HepG2 (cell line): ENCODE results near the gene MFAP5. TPM values are rescaled to one million over a fixed set of nuclear protein-coding genes. Genes with fewer than 3 reads are reported as not detected.
A peak's percentile ranks its signal among the peaks of the same experiment; 100 is the strongest.

Source experiments
- ATAC-seq: fragments of 200-7000 bp; cut with Tn5 transposase; 3 replicates; pipeline ENCODE4 v1.9.1; 2020; ENCODE audit warnings: mild to moderate bottlenecking, moderate library complexity
- BruUV-seq: library from RNA; stranded (reverse); fragments of 400-500 nt; replicated peaks from 2 replicates; lab custom pipeline; 2021; lab: Mats Ljungman, UMichigan
- CTCF ChIA-PET: fragments of 300-600 bp; formaldehyde crosslinking; extraction: SDS; loops from one replicate; lab custom pipeline; 2021; ENCODE audit warnings: low total read pairs, inconsistent platforms, low intra/inter-chr PET ratio; lab: Yijun Ruan, JAX
- POLR2A ChIA-PET: fragments of 350-600 bp; sonication (Branson Sonifier 250); formaldehyde crosslinking; loops from one replicate; lab custom pipeline; 2020; ENCODE audit warnings: antibody characterized with exemption, inconsistent platforms; lab: Yijun Ruan, JAX
- DNase-seq: peaks from one replicate; pipeline ENCODE4 v3.0.0-alpha.2; 2015; ENCODE audit warnings: low spot score
- FAIRE-seq: peaks from 3 replicates; lab custom pipeline; 2011; peaks lifted over from hg19 to GRCh38; lab: Jason Lieb, UNC
- H2AFZ ChIP-seq: one replicate; pipeline ENCODE4 v1.6.1; 2011; ENCODE audit warnings: low read length, inconsistent platforms
- H3K27ac ChIP-seq: fragments of 300-600 bp; 3 replicates; pipeline ENCODE4 v1.8.0; 2011; ENCODE audit warnings: mixed run types, mild to moderate bottlenecking, mixed read lengths, low read length, inconsistent platforms; ENCODE audit not compliant: insufficient read depth; ENCODE audit errors: extremely low read length
- H3K27me3 ChIP-seq, 2 experiments: fragments of 200-600 bp in 1 of 2; 2 replicates in 1 of 2; 3 replicates in 1 of 2; pipeline versions ENCODE4 v1.6.0 to v1.8.0; 2011; ENCODE audit warnings: low read length in 2 of 2, mild to moderate bottlenecking in 2 of 2, moderate library complexity in 2 of 2, inconsistent platforms in 1 of 2; ENCODE audit not compliant: insufficient read depth in 2 of 2, control insufficient read depth in 1 of 2
- H3K36me3 ChIP-seq, 2 experiments: fragments of 200-600 bp in 1 of 2; replicated peaks in 1 of 2; 2 replicates in 1 of 2; 3 replicates in 1 of 2; pipeline versions ENCODE4 v1.5.1 to v1.8.0; 2011; ENCODE audit warnings: low read length in 2 of 2, inconsistent platforms in 1 of 2; ENCODE audit not compliant: insufficient read depth in 2 of 2, control insufficient read depth in 1 of 2
- H3K4me1 ChIP-seq: 2 replicates; pipeline ENCODE4 v1.5.1; 2012; ENCODE audit warnings: low read length, inconsistent platforms; ENCODE audit not compliant: insufficient read depth
- H3K4me2 ChIP-seq: 2 replicates; pipeline ENCODE4 v1.6.0; 2011; ENCODE audit warnings: low read depth, low read length, inconsistent platforms
- H3K4me3 ChIP-seq, 3 experiments: fragments of 200-600 bp in 1 of 3; sonication (generic), shearing (Covaris generic) in 1 of 3; replicated peaks in 1 of 3; 2 replicates each; pipeline ENCODE4 v1.5.1; 2011 to 2016; ENCODE audit warnings: low read length in 3 of 3, inconsistent platforms in 2 of 3, low read depth in 2 of 3, mild to moderate bottlenecking in 2 of 3, control low read depth in 1 of 3, mixed read lengths in 1 of 3; ENCODE audit not compliant: insufficient read depth in 1 of 3
- H3K79me2 ChIP-seq: one replicate; pipeline ENCODE4 v1.6.1; 2011; ENCODE audit warnings: low read length, inconsistent platforms; ENCODE audit not compliant: insufficient read depth
- H3K9ac ChIP-seq: 2 replicates; pipeline ENCODE4 v1.6.0; 2011; ENCODE audit warnings: mild to moderate bottlenecking, low read depth, low read length, inconsistent platforms; ENCODE audit not compliant: insufficient read depth
- H3K9me3 ChIP-seq: 2 replicates; pipeline ENCODE4 v1.5.1; 2012; ENCODE audit warnings: mild to moderate bottlenecking, low read length
- H4K20me1 ChIP-seq: 2 replicates; pipeline ENCODE4 v1.6.0; 2011; ENCODE audit warnings: inconsistent platforms, mild to moderate bottlenecking, low read length, moderate library complexity; ENCODE audit not compliant: insufficient read depth
- ARNT2 ChIP-seq: sonication (generic); formaldehyde crosslinking; IDR thresholded peaks from 2 replicates; pipeline ENCODE4 v1.8.0; 2022; ENCODE audit warnings: mild to moderate bottlenecking, low read depth, missing genetic modification reagents, moderate library complexity
- ATF7 ChIP-seq, 2 experiments: fragments of 450-650 bp in 1 of 2; sonication (generic) in 1 of 2; formaldehyde crosslinking in 1 of 2; IDR thresholded peaks; 2 replicates each; pipeline versions ENCODE4 v1.4.0 to v1.6.1; 2016 to 2020; ENCODE audit warnings: antibody characterized with exemption in 1 of 2, mild to moderate bottlenecking in 1 of 2, missing genetic modification reagents in 1 of 2
- CEBPB ChIP-seq: IDR thresholded peaks from 2 replicates; pipeline ENCODE4 v1.6.1; 2011; ENCODE audit warnings: low read depth, low read length, improper control_type of control experiment, borderline replicate concordance
- CEBPG ChIP-seq: IDR thresholded peaks from 2 replicates; pipeline ENCODE4 v1.6.1; 2016
- ESRRA ChIP-seq: sonication (generic); formaldehyde crosslinking; IDR thresholded peaks from 2 replicates; pipeline ENCODE4 v1.5.1; 2020; ENCODE audit warnings: mild to moderate bottlenecking, low read depth, missing genetic modification reagents
- FIP1L1 ChIP-seq: fragments of 200-400 bp; formaldehyde crosslinking; IDR thresholded peaks from 2 replicates; pipeline ENCODE4 v1.6.1; 2018; ENCODE audit warnings: low read depth, mild to moderate bottlenecking, low read length, moderate library complexity, borderline replicate concordance; ENCODE audit not compliant: insufficient read depth
- JUN ChIP-seq: sonication (generic); formaldehyde crosslinking; IDR thresholded peaks from 2 replicates; pipeline ENCODE4 v1.4.0; 2020; ENCODE audit warnings: mild to moderate bottlenecking, missing genetic modification reagents
- REPIN1 ChIP-seq: sonication (generic); formaldehyde crosslinking; IDR thresholded peaks from 2 replicates; pipeline ENCODE4 v1.8.0; 2022; ENCODE audit warnings: missing genetic modification reagents, low read depth, mild to moderate bottlenecking, borderline replicate concordance
- TCF12 ChIP-seq, 2 experiments: fragments of 450-650 bp in 1 of 2; sonication (generic) in 1 of 2; formaldehyde crosslinking in 1 of 2; IDR thresholded peaks; 2 replicates each; pipeline versions ENCODE4 v1.6.1 to v1.8.0; 2017 to 2022; ENCODE audit warnings: antibody characterized with exemption in 1 of 2, mild to moderate bottlenecking in 1 of 2, missing genetic modification reagents in 1 of 2, moderate library complexity in 1 of 2
- ZBTB21 ChIP-seq: sonication (generic); formaldehyde crosslinking; IDR thresholded peaks from 2 replicates; pipeline ENCODE4 v1.4.0; 2020; ENCODE audit warnings: missing genetic modification reagents
- ZMYM4 ChIP-seq: sonication (generic); formaldehyde crosslinking; IDR thresholded peaks from 2 replicates; pipeline ENCODE4 v1.8.1; 2023; ENCODE audit warnings: mild to moderate bottlenecking, missing genetic modification reagents
- ZNF282 ChIP-seq: fragments of 450-650 bp; IDR thresholded peaks from 2 replicates; pipeline ENCODE4 v1.6.1; 2018; ENCODE audit not compliant: partially characterized antibody
- WGBS: methylation state at CpG from one replicate; pipeline ENCODE4 v1.1.6; 2017; ENCODE audit warnings: low lambda C conversion rate; 5-methylcytosine and 5-hydroxymethylcytosine counted together
- in situ Hi-C: cut with HindIII; loops from 2 replicates; pipeline ENCODE4 v1.10.0; 2017; ENCODE audit warnings: low pct_unique_long_range_greater_than_20kb; ENCODE audit not compliant: extremely low pct_ligation_motif_present
- intact Hi-C: fragments of 100-400 bp; cut with micrococcal nuclease; formaldehyde crosslinking; loops from one replicate; pipeline ENCODE4 v1.10.0; 2022; ENCODE audit not compliant: unreplicated experiment
- polyA plus RNA-seq, 8 experiments: library from polyadenylated mRNA; depleted of rRNA in 3 of 8; stranded (reverse) in 7 of 8; unstranded in 1 of 8; fragments of >200 nt; fragmentation: Illumina TruSeq in 4 of 8; extraction: Trizol in 4 of 8; gene quantifications; 2 replicates each; pipeline versions ENCODE4 v1.2.1 to v1.2.3, GENCODE V29; 2011 to 2016; ENCODE audit warnings: low read depth in 4 of 8, missing spikeins in 1 of 8, mixed read lengths in 1 of 8; ENCODE audit not compliant: insufficient read depth in 1 of 8
- total RNA-seq, 5 experiments: library from RNA; depleted of rRNA; stranded (reverse); fragments of >200 nt; fragmentation: Illumina TruSeq; extraction: Trizol; gene quantifications; 2 replicates each; pipeline ENCODE4 v1.2.3, GENCODE V29; 2016; ENCODE audit warnings: low read depth in 1 of 5
- TF ChIP-seq, protein P1 (sequence below): sonication (generic); formaldehyde crosslinking; conservative IDR thresholded peaks from 2 replicates; pipeline ENCODE4 v1.4.0; 2020; ENCODE audit warnings: mild to moderate bottlenecking, missing genetic modification reagents, moderate library complexity

Gene MFAP5
- total and polyA plus RNA-seq, 2 of the 13 experiments (the other 11 are each of a cell fraction or from before 2014, with no cell fraction given), result 0.07 TPM; not detected in 1

DNA sequence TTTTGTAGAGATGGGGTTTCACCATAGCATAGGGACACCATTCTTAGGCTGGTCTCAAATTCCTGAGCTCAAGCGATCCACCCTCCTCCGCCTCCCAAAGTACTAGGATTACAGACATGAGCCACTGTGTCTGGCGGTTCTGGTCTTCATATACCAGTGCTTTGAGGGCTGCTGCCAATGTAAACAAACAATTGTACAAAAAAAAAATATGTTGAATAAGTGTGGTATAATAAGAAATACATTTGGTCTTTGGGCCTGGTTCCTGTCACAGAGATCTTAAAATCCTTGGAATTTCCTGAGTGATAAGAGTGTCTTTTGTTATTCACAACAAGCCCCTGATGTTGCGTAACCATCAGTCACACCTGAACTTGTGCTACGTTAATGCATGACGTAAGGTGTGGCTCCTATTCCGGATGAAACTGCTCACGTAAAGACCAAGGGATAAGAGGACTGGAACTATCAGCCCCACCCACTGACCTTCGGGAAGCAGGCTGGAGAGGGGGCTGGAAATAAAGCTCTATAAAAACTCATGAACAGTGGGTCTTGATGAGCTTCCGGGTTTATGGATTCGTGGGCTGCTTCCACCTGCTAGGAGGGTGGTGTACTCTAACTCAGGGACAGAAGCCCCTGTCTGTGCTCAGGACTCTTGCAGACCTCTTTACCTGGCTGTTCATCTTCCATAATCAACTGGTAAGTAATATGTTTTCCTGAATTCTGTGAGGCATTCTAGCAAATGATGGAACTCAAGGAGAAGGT, 18.7 kb upstream of the MFAP5 start:
- Histone ChIP-seq H3K27me3 (0 out of 5 replicates have a peak, but pooled peaks cover 0 to 2% of the 10 kb centered on the region in 2 experiments), H3K9ac (no peak overlapping the region), H2AFZ (no peak overlapping the region), H3K79me2 (no peaks in the 10 kb centered on the region), H3K4me1 (no peaks in the 10 kb centered on the region), H3K4me2 (no peak overlapping the region), H4K20me1 (no peaks in the 10 kb centered on the region), H3K36me3 (no peaks in the 10 kb centered on the region), H3K27ac (no peak overlapping the region), H3K9me3 (no peaks in the 10 kb centered on the region), H3K4me3 (no peak overlapping the region)
- POLR2A ChIA-PET, result no interaction called here
- BruUV-seq, result no TSS peak
- ATAC-seq (no peak), FAIRE-seq (no peak), DNase-seq (no peak)
- no peak for TF ChIP-seq TCF12 (IDR thresholded peaks at IDR 0.05)
- no peak for TF ChIP-seq TCF12 (CRISPR knock-in tag; IDR thresholded peaks at IDR 0.05)
- no peak for TF ChIP-seq ZMYM4
- TF ChIP-seq ARNT2 (CRISPR knock-in tag), result no peak
- TF ChIP-seq, protein P1, sequence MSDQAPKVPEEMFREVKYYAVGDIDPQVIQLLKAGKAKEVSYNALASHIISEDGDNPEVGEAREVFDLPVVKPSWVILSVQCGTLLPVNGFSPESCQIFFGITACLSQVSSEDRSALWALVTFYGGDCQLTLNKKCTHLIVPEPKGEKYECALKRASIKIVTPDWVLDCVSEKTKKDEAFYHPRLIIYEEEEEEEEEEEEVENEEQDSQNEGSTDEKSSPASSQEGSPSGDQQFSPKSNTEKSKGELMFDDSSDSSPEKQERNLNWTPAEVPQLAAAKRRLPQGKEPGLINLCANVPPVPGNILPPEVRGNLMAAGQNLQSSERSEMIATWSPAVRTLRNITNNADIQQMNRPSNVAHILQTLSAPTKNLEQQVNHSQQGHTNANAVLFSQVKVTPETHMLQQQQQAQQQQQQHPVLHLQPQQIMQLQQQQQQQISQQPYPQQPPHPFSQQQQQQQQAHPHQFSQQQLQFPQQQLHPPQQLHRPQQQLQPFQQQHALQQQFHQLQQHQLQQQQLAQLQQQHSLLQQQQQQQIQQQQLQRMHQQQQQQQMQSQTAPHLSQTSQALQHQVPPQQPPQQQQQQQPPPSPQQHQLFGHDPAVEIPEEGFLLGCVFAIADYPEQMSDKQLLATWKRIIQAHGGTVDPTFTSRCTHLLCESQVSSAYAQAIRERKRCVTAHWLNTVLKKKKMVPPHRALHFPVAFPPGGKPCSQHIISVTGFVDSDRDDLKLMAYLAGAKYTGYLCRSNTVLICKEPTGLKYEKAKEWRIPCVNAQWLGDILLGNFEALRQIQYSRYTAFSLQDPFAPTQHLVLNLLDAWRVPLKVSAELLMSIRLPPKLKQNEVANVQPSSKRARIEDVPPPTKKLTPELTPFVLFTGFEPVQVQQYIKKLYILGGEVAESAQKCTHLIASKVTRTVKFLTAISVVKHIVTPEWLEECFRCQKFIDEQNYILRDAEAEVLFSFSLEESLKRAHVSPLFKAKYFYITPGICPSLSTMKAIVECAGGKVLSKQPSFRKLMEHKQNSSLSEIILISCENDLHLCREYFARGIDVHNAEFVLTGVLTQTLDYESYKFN (CRISPR knock-in tag), result no peak
- TF ChIP-seq CEBPB, result peak; percentile 92
- TF ChIP-seq CEBPG (CRISPR knock-in tag), result peak; percentile 61
- TF ChIP-seq FIP1L1, result no peak
- TF ChIP-seq ZBTB21 (CRISPR knock-in tag), result no peak
- TF ChIP-seq ATF7 (IDR thresholded peaks at IDR 0.05), result peak; percentile 47; the same call in 1 of the 2 replicates
- no peak for TF ChIP-seq ATF7 (CRISPR knock-in tag; IDR thresholded peaks at IDR 0.05)
- TF ChIP-seq ZNF282, result no peak
- no peak for TF ChIP-seq REPIN1 (CRISPR knock-in tag)
- no peak for TF ChIP-seq JUN (CRISPR knock-in tag)
- TF ChIP-seq ESRRA, result no peak
- 16% methylated on average over 11 of the region's 11 CpGs for WGBS
- intact Hi-C loops (no loop called here), in situ Hi-C loops (loop anchor here (5.0 kb wide), 2 partner anchors 211 to 361 kb away; no protein-coding TSS in a partner anchor)
- CTCF ChIA-PET, result interaction anchor here (1.8 to 2.1 kb wide), 3 partner anchors 209 to 368 kb away, joined by 14 to 15 read pairs (median 15); no protein-coding TSS in a partner anchor
